HepG2 (cell line): Measurements from ENCODE around the gene CERS5. TPM values are rescaled to one million over a fixed set of nuclear protein-coding genes. Genes with fewer than 3 reads are reported as not detected.

Experiments used
- ATAC-seq: fragments of 200-7000 bp; cut with Tn5 transposase; 3 replicates; pipeline ENCODE4 v1.9.1; 2020; ENCODE audit warnings: mild to moderate bottlenecking, moderate library complexity
- BruUV-seq: library from RNA; stranded (reverse); fragments of 400-500 nt; replicated peaks from 2 replicates; lab custom pipeline; 2021; lab: Mats Ljungman, UMichigan
- CTCF ChIA-PET: fragments of 300-600 bp; formaldehyde crosslinking; extraction: SDS; loops from one replicate; lab custom pipeline; 2021; ENCODE audit warnings: low total read pairs, inconsistent platforms, low intra/inter-chr PET ratio; lab: Yijun Ruan, JAX
- POLR2A ChIA-PET: fragments of 350-600 bp; sonication (Branson Sonifier 250); formaldehyde crosslinking; loops from one replicate; lab custom pipeline; 2020; ENCODE audit warnings: antibody characterized with exemption, inconsistent platforms; lab: Yijun Ruan, JAX
- DNase-seq: peaks from one replicate; pipeline ENCODE4 v3.0.0-alpha.2; 2015; ENCODE audit warnings: low spot score
- FAIRE-seq: peaks from 3 replicates; lab custom pipeline; 2011; peaks lifted over from hg19 to GRCh38; lab: Jason Lieb, UNC
- H2AFZ ChIP-seq: one replicate; pipeline ENCODE4 v1.6.1; 2011; ENCODE audit warnings: low read length, inconsistent platforms
- H3K27ac ChIP-seq: fragments of 300-600 bp; 3 replicates; pipeline ENCODE4 v1.8.0; 2011; ENCODE audit warnings: mixed run types, mild to moderate bottlenecking, mixed read lengths, low read length, inconsistent platforms; ENCODE audit not compliant: insufficient read depth; ENCODE audit errors: extremely low read length
- H3K27me3 ChIP-seq, 2 experiments: fragments of 200-600 bp in 1 of 2; 2 replicates in 1 of 2; 3 replicates in 1 of 2; pipeline versions ENCODE4 v1.6.0 to v1.8.0; 2011; ENCODE audit warnings: low read length in 2 of 2, mild to moderate bottlenecking in 2 of 2, moderate library complexity in 2 of 2, inconsistent platforms in 1 of 2; ENCODE audit not compliant: insufficient read depth in 2 of 2, control insufficient read depth in 1 of 2
- H3K36me3 ChIP-seq, 2 experiments: fragments of 200-600 bp in 1 of 2; replicated peaks in 1 of 2; 2 replicates in 1 of 2; 3 replicates in 1 of 2; pipeline versions ENCODE4 v1.5.1 to v1.8.0; 2011; ENCODE audit warnings: low read length in 2 of 2, inconsistent platforms in 1 of 2; ENCODE audit not compliant: insufficient read depth in 2 of 2, control insufficient read depth in 1 of 2
- H3K4me1 ChIP-seq: 2 replicates; pipeline ENCODE4 v1.5.1; 2012; ENCODE audit warnings: low read length, inconsistent platforms; ENCODE audit not compliant: insufficient read depth
- H3K4me2 ChIP-seq: 2 replicates; pipeline ENCODE4 v1.6.0; 2011; ENCODE audit warnings: low read depth, low read length, inconsistent platforms
- H3K4me3 ChIP-seq, 3 experiments: fragments of 200-600 bp in 1 of 3; sonication (generic), shearing (Covaris generic) in 1 of 3; replicated peaks in 1 of 3; 2 replicates each; pipeline ENCODE4 v1.5.1; 2011 to 2016; ENCODE audit warnings: low read length in 3 of 3, inconsistent platforms in 2 of 3, low read depth in 2 of 3, mild to moderate bottlenecking in 2 of 3, control low read depth in 1 of 3, mixed read lengths in 1 of 3; ENCODE audit not compliant: insufficient read depth in 1 of 3
- H3K79me2 ChIP-seq: one replicate; pipeline ENCODE4 v1.6.1; 2011; ENCODE audit warnings: low read length, inconsistent platforms; ENCODE audit not compliant: insufficient read depth
- H3K9ac ChIP-seq: 2 replicates; pipeline ENCODE4 v1.6.0; 2011; ENCODE audit warnings: mild to moderate bottlenecking, low read depth, low read length, inconsistent platforms; ENCODE audit not compliant: insufficient read depth
- H3K9me3 ChIP-seq: 2 replicates; pipeline ENCODE4 v1.5.1; 2012; ENCODE audit warnings: mild to moderate bottlenecking, low read length
- H4K20me1 ChIP-seq: 2 replicates; pipeline ENCODE4 v1.6.0; 2011; ENCODE audit warnings: inconsistent platforms, mild to moderate bottlenecking, low read length, moderate library complexity; ENCODE audit not compliant: insufficient read depth
- ATF7 ChIP-seq, 2 experiments: fragments of 450-650 bp in 1 of 2; sonication (generic) in 1 of 2; formaldehyde crosslinking in 1 of 2; IDR thresholded peaks; 2 replicates each; pipeline versions ENCODE4 v1.4.0 to v1.6.1; 2016 to 2020; ENCODE audit warnings: antibody characterized with exemption in 1 of 2, mild to moderate bottlenecking in 1 of 2, missing genetic modification reagents in 1 of 2
- GTF3A ChIP-seq: sonication (generic); formaldehyde crosslinking; conservative IDR thresholded peaks from 2 replicates; pipeline ENCODE4 v1.4.0; 2020; ENCODE audit warnings: mild to moderate bottlenecking, missing genetic modification reagents
- HDAC2 ChIP-seq: sonication (generic); formaldehyde crosslinking; IDR thresholded peaks from 2 replicates; pipeline ENCODE4 v1.4.0; 2020; ENCODE audit warnings: missing genetic modification reagents
- MAFF ChIP-seq: IDR thresholded peaks from 2 replicates; pipeline ENCODE4 v1.6.1; 2011; ENCODE audit warnings: low read depth, low read length, improper control_type of control experiment
- PHF20 ChIP-seq: sonication (generic); formaldehyde crosslinking; IDR thresholded peaks from 2 replicates; pipeline ENCODE4 v1.5.0; 2020; ENCODE audit warnings: mild to moderate bottlenecking, missing genetic modification reagents
- SKI ChIP-seq: fragments of 450-650 bp; IDR thresholded peaks from one replicate; pipeline ENCODE4 v1.6.1; 2018; ENCODE audit warnings: mild to moderate bottlenecking; ENCODE audit not compliant: partially characterized antibody
- ZNF282 ChIP-seq: fragments of 450-650 bp; IDR thresholded peaks from 2 replicates; pipeline ENCODE4 v1.6.1; 2018; ENCODE audit not compliant: partially characterized antibody
- ZNF292 ChIP-seq: sonication (generic); formaldehyde crosslinking; IDR thresholded peaks from 2 replicates; pipeline ENCODE4 v1.8.1; 2022; ENCODE audit warnings: mild to moderate bottlenecking, low read depth, missing genetic modification reagents, borderline replicate concordance
- WGBS: methylation state at CpG from one replicate; pipeline ENCODE4 v1.1.6; 2017; ENCODE audit warnings: low lambda C conversion rate; 5-methylcytosine and 5-hydroxymethylcytosine counted together
- in situ Hi-C: cut with HindIII; loops from 2 replicates; pipeline ENCODE4 v1.10.0; 2017; ENCODE audit warnings: low pct_unique_long_range_greater_than_20kb; ENCODE audit not compliant: extremely low pct_ligation_motif_present
- intact Hi-C: fragments of 100-400 bp; cut with micrococcal nuclease; formaldehyde crosslinking; loops from one replicate; pipeline ENCODE4 v1.10.0; 2022; ENCODE audit not compliant: unreplicated experiment
- polyA plus RNA-seq, 8 experiments: library from polyadenylated mRNA; depleted of rRNA in 3 of 8; stranded (reverse) in 7 of 8; unstranded in 1 of 8; fragments of >200 nt; fragmentation: Illumina TruSeq in 4 of 8; extraction: Trizol in 4 of 8; gene quantifications; 2 replicates each; pipeline versions ENCODE4 v1.2.1 to v1.2.3, GENCODE V29; 2011 to 2016; ENCODE audit warnings: low read depth in 4 of 8, missing spikeins in 1 of 8, mixed read lengths in 1 of 8; ENCODE audit not compliant: insufficient read depth in 1 of 8
- total RNA-seq, 5 experiments: library from RNA; depleted of rRNA; stranded (reverse); fragments of >200 nt; fragmentation: Illumina TruSeq; extraction: Trizol; gene quantifications; 2 replicates each; pipeline ENCODE4 v1.2.3, GENCODE V29; 2016; ENCODE audit warnings: low read depth in 1 of 5
- TF ChIP-seq, protein P1 (sequence below): sonication (generic); formaldehyde crosslinking; IDR thresholded peaks from 2 replicates; pipeline ENCODE4 v1.8.1; 2022; ENCODE audit warnings: low read depth, mild to moderate bottlenecking, missing genetic modification reagents
- TF ChIP-seq, protein P2 (sequence below): sonication (generic); formaldehyde crosslinking; IDR thresholded peaks from 2 replicates; pipeline ENCODE4 v1.5.1; 2020; ENCODE audit warnings: missing genetic modification reagents, mild to moderate bottlenecking, borderline replicate concordance
- TF ChIP-seq, protein P3 (sequence below): sonication (generic); formaldehyde crosslinking; IDR thresholded peaks from 2 replicates; pipeline ENCODE4 v1.5.1; 2020; ENCODE audit warnings: mild to moderate bottlenecking, missing genetic modification reagents, moderate library complexity
- TF ChIP-seq, protein P4 (sequence below): sonication (generic); formaldehyde crosslinking; IDR thresholded peaks from 2 replicates; pipeline ENCODE4 v1.4.0; 2020; ENCODE audit warnings: missing genetic modification reagents, mild to moderate bottlenecking, borderline replicate concordance
- TF ChIP-seq, protein P5 (sequence below): sonication (generic); formaldehyde crosslinking; conservative IDR thresholded peaks from 2 replicates; pipeline ENCODE4 v1.8.1; 2023; ENCODE audit warnings: missing genetic modification reagents

CERS5 gene
- total and polyA plus RNA-seq, 2 of the 13 experiments (the other 11 are each of a cell fraction or from before 2014, with no cell fraction given), result 22.3 to 48.8 TPM

DNA sequence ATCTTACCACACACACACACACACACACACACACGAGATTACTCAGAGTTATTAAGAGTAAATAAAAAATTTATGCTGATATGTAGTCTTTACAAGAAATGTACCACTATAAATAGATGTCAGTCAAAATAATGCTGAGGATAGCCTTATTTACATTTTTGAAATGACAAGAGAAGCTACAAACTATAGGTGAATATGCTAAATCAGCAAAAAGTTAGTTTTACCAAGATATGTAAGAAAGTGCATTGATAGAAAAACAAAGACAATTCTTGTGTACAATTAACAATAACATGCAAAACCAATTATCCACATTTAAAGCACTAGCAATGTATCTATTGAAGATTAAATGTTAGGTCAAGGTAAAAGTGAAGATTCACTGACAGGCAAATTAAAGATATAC is 46.8 kb upstream of the CERS5 start:
- intact Hi-C loops, result no loop called here
- POLR2A ChIA-PET, result no interaction called here
- no peak overlapping the region for H3K27ac ChIP-seq
- no peak overlapping the region for H3K4me3 ChIP-seq
- no peaks in the 10 kb centered on the region for H3K27me3 ChIP-seq
- CTCF ChIA-PET, result no interaction called here
- ATAC-seq (no peak), FAIRE-seq (no peak), DNase-seq (no peak)
- no peak overlapping the region for H3K9ac ChIP-seq
- H3K4me1 ChIP-seq, result no peaks in the 10 kb centered on the region
- WGBS, result 63% methylated on average over 1 of the region's 1 CpG
- H3K79me2 ChIP-seq, result no peaks in the 10 kb centered on the region
- no peaks in the 10 kb centered on the region for H4K20me1 ChIP-seq
- no peaks in the 10 kb centered on the region for H3K9me3 ChIP-seq
- H2AFZ ChIP-seq, result no peak overlapping the region
- in situ Hi-C loops, result no loop called here
- peaks cover 0 to 5% of the 10 kb centered on the region in 2 experiments; a peak in 1 of 5 replicates for H3K36me3 ChIP-seq
- no peak overlapping the region for H3K4me2 ChIP-seq
- BruUV-seq, result no TSS peak
- TF ChIP-seq ZNF282, result no peak
- TF ChIP-seq, protein P1, sequence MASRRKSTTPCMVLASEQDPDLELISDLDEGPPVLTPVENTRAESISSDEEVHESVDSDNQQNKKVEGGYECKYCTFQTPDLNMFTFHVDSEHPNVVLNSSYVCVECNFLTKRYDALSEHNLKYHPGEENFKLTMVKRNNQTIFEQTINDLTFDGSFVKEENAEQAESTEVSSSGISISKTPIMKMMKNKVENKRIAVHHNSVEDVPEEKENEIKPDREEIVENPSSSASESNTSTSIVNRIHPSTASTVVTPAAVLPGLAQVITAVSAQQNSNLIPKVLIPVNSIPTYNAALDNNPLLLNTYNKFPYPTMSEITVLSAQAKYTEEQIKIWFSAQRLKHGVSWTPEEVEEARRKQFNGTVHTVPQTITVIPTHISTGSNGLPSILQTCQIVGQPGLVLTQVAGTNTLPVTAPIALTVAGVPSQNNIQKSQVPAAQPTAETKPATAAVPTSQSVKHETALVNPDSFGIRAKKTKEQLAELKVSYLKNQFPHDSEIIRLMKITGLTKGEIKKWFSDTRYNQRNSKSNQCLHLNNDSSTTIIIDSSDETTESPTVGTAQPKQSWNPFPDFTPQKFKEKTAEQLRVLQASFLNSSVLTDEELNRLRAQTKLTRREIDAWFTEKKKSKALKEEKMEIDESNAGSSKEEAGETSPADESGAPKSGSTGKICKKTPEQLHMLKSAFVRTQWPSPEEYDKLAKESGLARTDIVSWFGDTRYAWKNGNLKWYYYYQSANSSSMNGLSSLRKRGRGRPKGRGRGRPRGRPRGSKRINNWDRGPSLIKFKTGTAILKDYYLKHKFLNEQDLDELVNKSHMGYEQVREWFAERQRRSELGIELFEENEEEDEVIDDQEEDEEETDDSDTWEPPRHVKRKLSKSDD (CRISPR knock-in tag), result no peak
- TF ChIP-seq, protein P2, sequence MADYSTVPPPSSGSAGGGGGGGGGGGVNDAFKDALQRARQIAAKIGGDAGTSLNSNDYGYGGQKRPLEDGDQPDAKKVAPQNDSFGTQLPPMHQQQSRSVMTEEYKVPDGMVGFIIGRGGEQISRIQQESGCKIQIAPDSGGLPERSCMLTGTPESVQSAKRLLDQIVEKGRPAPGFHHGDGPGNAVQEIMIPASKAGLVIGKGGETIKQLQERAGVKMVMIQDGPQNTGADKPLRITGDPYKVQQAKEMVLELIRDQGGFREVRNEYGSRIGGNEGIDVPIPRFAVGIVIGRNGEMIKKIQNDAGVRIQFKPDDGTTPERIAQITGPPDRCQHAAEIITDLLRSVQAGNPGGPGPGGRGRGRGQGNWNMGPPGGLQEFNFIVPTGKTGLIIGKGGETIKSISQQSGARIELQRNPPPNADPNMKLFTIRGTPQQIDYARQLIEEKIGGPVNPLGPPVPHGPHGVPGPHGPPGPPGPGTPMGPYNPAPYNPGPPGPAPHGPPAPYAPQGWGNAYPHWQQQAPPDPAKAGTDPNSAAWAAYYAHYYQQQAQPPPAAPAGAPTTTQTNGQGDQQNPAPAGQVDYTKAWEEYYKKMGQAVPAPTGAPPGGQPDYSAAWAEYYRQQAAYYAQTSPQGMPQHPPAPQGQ, result no peak
- TF ChIP-seq, protein P3, sequence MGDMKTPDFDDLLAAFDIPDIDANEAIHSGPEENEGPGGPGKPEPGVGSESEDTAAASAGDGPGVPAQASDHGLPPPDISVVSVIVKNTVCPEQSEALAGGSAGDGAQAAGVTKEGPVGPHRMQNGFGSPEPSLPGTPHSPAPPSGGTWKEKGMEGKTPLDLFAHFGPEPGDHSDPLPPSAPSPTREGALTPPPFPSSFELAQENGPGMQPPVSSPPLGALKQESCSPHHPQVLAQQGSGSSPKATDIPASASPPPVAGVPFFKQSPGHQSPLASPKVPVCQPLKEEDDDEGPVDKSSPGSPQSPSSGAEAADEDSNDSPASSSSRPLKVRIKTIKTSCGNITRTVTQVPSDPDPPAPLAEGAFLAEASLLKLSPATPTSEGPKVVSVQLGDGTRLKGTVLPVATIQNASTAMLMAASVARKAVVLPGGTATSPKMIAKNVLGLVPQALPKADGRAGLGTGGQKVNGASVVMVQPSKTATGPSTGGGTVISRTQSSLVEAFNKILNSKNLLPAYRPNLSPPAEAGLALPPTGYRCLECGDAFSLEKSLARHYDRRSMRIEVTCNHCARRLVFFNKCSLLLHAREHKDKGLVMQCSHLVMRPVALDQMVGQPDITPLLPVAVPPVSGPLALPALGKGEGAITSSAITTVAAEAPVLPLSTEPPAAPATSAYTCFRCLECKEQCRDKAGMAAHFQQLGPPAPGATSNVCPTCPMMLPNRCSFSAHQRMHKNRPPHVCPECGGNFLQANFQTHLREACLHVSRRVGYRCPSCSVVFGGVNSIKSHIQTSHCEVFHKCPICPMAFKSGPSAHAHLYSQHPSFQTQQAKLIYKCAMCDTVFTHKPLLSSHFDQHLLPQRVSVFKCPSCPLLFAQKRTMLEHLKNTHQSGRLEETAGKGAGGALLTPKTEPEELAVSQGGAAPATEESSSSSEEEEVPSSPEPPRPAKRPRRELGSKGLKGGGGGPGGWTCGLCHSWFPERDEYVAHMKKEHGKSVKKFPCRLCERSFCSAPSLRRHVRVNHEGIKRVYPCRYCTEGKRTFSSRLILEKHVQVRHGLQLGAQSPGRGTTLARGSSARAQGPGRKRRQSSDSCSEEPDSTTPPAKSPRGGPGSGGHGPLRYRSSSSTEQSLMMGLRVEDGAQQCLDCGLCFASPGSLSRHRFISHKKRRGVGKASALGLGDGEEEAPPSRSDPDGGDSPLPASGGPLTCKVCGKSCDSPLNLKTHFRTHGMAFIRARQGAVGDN, result no peak
- TF ChIP-seq PHF20, result no peak
- TF ChIP-seq HDAC2 (CRISPR knock-in tag), result no peak
- TF ChIP-seq MAFF, result peak; percentile 99
- TF ChIP-seq ZNF292, result no peak
- TF ChIP-seq, protein P4, sequence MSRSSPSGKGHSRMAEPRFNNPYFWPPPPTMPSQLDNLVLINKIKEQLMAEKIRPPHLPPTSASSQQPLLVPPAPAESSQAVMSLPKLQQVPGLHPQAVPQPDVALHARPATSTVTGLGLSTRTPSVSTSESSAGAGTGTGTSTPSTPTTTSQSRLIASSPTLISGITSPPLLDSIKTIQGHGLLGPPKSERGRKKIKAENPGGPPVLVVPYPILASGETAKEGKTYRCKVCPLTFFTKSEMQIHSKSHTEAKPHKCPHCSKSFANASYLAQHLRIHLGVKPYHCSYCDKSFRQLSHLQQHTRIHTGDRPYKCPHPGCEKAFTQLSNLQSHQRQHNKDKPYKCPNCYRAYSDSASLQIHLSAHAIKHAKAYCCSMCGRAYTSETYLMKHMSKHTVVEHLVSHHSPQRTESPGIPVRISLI (CRISPR knock-in tag), result no peak
- TF ChIP-seq SKI, result no peak
- TF ChIP-seq, protein P5, sequence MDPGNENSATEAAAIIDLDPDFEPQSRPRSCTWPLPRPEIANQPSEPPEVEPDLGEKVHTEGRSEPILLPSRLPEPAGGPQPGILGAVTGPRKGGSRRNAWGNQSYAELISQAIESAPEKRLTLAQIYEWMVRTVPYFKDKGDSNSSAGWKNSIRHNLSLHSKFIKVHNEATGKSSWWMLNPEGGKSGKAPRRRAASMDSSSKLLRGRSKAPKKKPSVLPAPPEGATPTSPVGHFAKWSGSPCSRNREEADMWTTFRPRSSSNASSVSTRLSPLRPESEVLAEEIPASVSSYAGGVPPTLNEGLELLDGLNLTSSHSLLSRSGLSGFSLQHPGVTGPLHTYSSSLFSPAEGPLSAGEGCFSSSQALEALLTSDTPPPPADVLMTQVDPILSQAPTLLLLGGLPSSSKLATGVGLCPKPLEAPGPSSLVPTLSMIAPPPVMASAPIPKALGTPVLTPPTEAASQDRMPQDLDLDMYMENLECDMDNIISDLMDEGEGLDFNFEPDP (CRISPR knock-in tag), result no peak
- TF ChIP-seq ATF7 (IDR thresholded peaks at IDR 0.05), result no peak
- no peak for TF ChIP-seq ATF7 (CRISPR knock-in tag; IDR thresholded peaks at IDR 0.05)
- no peak for TF ChIP-seq GTF3A (CRISPR knock-in tag)
